Putamen (tissue), 1 donor: ENCODE measurements around the gene UBA3.

Experiments
- DNase-seq: peaks from one replicate; pipeline ENCODE4 v3.0.0-alpha.2; 2016; ENCODE audit warnings: low spot score

Gene UBA3

DNA sequence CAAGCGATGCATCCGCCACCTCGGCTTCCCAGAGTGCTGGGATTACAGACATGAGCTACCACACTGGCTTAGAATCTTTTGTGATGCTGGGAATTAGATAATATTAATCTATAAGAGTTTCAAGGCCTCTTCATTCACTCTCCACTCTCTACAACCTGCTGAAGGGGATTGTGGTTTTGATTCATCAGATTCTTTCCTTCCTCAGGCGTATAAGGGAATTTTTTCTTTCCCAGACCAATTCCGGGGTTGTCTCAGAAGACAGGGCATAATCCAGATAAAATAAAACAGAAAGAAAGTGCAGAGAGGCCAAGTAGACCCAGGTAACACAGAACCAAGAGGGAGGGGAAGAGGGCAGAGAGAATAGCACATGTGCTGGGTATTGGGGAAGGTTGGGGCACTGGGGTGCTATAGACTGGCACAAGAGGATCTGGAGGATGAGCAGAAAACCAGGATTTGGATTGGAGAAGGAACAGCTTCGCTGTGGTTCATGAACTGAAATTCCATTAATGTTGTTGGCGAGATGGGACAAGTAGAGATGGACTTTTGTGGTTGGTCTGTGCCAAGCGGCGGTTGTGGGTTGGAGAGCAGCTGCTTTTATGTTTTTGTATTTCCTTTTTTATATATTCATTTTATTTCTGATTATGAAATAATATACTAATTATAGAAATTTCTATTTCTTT is 17.4 kb upstream of the UBA3 start:
- DNase-seq, result no peak

DNA sequence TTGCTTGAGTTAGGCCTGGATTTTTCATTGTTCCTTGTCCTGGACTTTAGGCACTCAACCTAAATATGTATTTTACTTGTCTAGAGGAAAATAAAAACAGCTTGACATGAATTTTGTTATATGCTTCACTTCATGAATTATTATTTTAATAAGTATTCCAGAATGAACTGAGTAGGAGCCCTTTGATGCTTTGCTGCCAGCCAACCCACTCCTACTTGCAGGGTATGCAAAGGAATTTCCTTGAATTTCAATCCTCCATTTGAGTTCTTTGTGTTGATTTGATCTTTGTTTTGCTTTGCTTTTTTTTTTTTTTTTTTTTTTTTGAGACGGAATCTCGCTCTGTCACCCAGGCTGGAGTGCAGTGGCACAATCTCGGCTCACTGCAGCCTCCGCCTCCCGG is 16.1 kb upstream of the UBA3 start:
- no peak for DNase-seq

DNA sequence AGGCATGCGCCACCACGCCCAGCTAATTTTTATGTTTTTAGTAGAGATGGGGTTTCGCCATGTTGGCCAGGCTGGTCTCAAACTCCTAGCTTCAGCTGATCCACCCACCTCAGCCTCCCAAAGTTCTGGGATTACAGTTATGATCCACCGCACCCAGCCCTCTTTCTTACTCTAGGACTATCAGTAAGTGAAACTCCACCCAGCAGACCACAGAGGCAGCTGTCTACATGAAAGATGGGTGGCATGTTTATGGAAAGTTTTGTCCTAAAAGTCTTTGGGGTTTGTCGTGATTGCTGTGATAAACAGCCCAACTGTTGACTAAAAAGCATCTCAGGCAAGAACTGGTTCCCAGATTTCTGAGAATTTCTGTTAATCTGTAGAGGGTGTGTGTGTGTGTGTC is 15.5 kb upstream of the UBA3 start:
- DNase-seq, result no peak

DNA sequence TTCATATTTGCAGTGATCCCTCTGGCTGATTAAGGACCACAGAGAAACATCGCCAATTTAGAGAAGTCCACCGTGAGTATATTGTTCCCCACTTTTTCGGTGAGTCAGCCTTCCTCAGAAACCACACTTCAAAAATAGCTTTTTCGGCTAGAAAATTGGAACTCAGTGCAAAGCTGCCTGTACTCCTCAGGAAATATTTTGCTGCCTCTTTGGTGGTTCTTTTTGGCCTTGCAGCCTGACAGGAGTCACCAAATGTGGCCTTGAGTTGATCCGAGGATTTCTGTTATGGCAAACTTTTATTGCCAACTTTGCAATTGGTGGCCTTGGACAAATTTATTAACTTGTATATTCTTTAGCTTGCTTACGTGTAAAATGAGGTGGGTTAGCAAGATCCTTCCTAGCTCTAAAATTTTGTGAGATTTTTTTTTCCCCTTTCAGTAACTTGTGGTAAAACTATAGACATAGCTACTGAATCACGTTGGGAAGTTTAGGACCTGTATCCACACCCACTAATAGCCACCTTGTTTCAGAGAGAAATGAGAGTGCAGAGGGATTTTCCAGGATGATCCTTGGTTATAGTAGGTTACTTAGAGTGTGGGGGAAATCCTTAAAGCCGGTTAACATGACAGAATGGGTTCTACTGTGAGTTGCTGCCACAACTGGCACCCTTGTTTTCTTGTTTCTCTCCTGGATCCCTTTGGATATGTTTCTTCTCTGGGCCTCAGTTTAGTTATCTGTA is 14.5 kb upstream of the UBA3 start:
- DNase-seq, result no peak

DNA sequence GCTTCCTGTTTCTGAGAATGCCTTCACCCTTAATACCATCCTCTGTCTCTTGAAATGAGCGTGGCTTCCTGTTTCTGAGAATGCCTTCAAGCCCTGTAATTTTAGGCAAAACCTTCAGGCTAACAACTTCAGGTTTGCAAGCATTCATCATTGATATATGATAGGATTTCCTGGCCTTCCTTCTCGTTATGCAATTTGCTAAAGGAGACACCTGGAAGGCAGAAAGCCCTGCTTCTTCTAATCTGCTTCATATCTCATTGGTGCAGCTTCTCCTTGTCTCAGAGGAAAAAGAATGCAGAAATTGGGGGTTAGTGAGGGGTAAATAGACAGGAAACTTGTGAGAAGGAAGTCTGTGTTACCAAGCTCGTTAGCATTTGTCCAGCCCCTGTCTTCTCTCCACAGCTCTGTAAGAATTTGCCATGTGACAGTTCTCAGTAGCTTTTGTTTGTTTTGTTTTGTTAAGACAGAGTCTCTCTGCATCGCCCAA is 11.9 kb upstream of the UBA3 start:
- peak; percentile 76 for DNase-seq

DNA sequence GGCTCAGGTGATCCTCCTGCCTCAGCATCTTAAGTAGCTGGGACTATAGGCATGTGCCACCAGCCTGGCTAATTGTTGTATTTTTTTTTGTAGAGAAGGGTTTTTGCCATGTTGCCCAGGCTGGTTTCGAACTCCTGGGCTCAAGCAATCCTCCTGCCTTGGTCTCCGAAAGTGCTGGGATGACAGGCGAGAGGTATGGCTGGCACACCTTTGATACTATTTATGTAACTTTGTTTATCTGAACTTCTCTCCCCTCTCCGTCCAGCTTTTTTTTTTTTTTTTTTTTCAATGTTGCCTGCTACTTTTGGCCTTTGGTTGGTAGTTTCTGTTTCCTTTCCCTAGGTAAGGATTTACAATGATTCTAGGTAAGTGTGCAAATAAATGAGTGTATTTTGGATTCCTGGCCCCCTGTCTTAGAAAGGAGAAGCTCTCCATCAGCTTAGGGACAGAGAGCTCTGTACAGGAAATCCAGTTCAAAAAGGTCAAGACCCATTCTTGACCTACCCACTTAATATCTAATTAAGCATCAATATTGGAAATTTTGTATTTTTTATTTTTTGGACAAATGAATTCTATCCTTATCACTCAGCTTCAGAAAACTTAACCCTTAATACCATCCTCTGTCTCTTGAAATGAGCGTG is 11.3 kb upstream of the UBA3 start:
- DNase-seq, result no peak

DNA sequence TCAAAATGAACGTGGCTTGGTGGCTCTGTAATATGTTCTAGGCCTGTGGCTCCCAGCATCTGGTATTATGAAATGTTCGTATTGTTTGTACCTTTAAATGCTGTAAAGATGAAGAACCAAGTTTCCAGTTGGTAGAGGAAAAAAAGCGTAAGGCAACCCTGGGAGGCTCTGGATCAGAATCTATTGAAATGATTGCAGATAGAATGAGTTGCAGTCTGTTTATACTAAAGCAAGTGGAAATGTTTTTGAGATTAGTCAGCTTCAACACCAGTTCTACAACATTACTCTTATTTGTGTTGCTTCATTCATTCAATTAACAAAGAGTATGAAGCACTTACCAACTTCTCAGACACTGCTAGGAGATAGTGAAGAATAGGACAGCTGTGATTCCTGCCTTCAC is 9.9 kb upstream of the UBA3 start:
- no peak for DNase-seq

DNA sequence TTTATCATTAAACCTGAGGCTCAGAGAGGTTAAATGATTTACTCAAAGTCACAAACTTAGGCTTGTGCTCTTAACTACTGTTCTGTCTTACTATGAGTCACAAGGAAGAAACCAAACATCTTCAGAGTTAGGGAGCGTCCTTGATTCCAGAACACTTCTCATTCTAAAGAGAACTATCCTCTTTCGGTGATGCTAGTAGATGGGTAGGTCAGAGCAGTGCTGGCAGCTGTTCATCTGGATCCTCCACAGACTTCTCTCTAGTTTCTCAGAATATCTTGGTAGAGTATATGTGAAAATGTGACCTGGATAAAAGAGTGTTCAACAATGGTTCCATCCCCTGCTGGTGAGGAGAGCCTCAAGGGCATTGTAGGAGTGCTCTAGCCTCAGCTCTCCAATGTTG is 7.9 kb upstream of the UBA3 start:
- DNase-seq, result no peak

DNA sequence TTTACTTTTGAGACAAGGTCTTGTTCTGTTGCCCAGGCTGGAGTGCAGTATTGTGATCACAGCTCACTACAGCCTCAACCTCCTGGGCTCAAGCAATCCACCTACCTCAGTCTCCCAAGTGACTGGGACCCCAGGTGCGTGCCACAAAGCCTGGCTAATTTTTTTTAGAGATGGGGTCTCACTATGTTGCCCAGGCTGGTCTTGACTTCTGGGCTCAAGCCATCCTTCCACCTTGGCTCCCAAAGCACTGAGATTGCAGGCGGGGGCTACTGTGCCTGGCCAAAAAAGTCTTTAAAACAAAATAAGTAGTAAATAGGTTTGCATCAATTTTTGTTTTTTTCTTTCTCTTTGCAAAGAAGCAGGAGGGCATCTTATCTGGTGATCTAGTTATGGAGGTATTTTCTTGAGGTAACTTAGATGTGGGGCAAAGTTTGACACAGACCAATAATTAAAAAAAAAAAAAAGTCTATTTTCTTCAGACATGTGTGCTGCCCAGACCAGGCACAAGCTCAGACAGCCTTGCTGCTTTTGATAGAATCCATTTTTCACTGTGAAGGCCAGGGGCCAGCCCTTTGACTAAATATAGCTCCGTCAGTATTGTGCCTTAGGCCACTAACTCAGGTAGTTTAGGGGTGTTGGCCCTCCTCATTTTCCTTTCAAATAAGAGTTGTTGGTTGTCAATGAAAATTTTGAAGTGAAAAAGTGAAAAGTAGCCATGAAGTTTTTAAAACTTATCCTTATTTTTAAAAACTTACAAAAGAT is 7.0 kb upstream of the UBA3 start:
- DNase-seq, result no peak

DNA sequence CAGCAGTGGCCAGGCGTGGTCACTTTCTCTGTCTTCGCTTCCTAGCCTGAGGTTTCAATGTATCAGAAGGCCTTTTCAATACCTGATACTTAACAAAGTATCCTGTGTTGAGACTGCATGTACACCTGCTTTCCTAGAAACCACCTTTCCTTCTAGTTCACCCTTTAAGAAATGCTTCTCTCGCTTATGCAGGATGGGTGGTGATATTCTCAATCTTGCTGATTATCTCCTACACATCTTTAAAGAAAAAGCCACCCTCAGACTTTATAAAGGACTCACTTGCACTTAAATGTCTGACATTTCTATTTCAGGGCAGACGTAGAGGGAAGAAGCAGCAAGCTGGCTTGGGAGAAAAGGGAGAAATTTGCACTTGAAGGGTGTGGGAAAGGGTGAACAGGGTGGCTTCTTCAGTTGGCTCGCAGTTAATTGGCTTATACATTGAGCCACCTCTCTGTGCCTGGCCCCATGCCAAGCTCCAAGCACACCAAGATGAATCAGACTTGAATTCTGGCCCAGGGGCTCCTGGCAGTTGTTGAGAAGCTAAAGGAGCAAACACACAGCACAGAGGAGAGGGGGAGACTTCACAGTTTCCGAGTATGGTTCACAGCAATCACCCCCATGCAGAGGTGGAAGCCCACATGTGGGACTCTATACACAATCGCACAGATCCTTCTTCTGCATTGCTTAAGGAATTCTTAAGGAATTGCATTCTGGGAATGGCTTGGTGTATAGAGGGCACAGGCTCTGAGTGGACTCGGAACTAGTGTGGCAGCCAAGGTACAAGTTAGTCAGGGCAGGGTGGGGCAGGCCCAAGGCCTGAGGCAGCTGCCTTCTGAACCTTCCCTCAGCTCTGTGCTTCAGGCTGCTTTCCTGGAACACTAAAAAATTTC is 5.9 kb upstream of the UBA3 start:
- DNase-seq, result peak; percentile 83

DNA sequence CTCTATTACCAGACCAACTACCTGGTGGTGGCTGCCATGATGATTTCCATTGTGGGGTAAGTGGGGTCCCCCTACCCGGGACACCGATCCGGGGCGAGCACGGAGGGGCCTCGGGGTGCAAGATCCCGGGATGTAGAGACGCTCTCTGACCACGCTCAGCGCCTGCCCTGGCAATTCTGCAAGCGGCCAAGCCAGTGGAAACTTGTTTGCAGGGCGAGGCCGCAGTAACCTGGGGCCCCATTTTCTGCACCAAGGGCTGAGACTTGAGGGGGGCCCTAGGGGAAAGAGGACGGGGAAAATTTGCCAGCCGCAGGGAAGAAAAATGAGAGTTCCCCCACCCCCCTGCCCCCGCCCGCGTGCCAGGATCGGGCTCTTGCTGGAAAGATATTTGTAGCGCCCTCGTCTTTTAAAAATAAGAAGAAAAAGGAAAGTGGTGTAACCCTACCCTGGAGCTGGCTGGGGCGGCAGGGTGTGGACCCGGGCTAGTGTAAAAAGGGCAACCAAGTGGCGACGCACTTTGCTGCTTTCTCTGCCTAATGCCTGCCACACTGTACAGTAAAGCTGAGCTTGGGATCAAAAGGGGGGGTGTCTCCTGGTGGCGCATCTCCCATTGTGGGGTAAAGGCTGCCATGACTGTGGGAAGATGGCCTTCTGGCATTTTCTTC is 5.1 kb upstream of the UBA3 start:
- DNase-seq, result peak; percentile 72

DNA sequence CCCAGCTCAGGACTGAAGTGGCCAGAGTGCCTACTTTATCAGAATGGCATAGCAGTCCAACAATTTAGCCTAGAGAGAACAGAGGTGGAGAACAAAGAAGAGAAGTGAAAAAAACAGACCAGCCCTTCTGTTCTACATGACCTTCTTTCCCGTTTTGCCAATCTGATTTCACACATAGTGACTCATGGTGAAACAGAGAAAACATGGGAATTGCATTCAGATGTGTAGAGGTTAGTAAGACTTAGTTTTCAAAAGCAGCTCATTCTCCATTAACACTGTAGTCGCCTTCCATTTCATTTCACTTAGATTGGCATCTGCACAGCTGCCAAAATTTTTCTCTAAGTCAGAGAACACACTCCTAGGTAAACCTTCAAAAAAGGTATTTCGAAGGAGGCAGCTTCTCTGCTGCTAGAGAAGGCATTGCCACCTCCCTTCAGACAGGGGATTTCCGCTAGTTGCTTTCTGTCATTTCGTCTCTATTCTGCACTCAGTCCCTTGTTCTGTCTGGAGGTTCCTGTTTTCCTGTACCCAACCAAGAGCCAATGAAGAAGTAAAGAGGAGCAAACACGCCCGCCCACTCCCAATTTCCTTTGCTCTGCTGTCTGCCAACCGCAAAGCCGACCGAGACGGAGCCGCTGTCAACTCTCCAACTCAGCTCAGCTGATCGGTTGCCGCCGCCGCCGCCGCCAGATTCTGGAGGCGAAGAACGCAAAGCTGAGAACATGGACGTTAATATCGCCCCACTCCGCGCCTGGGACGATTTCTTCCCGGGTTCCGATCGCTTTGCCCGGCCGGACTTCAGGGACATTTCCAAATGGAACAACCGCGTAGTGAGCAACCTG is 4.4 kb upstream of the UBA3 start, which contains the start of gene ARL6IP5:
Gene ARL6IP5 (plus strand): TSS at position 612 of the 842 bp plus-strand sequence. CDS start 111 bp downstream, at position 723.
- DNase-seq, result peak; percentile 95

DNA sequence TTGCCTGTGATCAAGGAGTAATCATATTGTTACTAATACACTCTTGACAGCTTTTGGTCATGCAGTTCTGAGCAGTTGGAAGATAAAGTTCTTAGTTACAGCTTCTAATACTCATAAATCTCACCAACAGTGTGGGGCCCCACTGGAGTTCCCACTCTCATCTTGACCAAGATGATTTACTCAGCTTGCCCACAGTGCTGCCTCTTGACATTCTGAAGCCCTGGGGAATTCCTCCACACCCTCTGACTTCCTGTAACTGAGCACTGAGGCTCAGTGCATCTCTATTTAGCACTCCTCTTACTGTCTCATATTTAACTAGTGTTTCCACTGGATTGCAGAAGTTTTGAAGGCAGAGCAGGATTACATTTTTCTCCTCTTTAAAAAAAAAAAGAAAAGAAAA is 2.6 kb upstream of the UBA3 start:
- DNase-seq, result no peak

DNA sequence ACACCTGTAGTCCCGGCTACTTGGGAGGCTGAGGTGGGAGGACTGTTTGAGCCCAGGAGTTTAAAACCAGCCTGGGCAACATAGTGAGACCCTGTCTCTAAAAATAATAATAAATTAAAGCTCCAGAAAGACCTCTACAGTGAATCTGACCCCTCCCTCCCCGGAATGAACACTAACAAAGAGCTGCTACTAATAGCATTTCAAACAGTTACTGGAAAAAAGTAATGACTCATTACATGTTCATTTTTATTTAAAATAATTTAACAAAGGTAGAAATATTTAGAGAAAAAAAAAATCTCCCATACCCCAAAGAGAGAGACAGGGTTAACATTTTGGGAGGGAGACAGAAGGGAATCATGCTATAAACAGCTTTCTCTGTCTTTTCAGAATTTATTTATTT is 2.2 kb upstream of the UBA3 start:
- no peak for DNase-seq

DNA sequence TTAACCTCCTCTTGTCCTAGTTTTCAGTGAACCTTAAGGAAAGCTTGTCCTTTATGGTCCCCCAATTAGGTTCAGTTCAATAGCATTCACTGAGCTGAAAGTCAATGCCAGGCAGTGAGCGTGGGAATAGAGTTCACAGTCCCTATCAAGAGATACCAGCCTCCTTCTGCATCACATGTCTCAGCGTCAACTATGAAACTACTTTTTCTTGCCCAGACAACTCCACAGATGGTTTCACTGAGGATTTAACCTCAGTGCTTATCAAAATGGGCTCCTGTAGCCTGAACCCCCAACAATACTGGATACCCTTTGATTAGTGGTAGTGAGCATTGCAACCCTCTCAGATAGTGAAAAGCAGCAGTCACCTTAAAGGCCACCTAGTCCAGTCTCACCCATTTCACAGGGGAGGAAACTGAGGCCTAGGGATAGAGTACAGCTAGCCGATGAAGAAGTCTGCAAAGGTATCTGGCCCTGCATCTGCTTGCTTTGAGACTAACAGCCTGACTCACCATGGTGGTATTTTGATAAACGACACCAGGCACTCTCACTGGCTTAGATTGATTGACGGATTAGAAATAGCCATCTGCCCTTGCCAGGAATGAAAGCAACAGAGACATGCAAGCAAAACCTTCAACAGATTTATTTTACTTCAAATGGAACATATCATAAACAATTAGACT is 1.6 kb upstream of the UBA3 start:
- DNase-seq, result no peak

DNA sequence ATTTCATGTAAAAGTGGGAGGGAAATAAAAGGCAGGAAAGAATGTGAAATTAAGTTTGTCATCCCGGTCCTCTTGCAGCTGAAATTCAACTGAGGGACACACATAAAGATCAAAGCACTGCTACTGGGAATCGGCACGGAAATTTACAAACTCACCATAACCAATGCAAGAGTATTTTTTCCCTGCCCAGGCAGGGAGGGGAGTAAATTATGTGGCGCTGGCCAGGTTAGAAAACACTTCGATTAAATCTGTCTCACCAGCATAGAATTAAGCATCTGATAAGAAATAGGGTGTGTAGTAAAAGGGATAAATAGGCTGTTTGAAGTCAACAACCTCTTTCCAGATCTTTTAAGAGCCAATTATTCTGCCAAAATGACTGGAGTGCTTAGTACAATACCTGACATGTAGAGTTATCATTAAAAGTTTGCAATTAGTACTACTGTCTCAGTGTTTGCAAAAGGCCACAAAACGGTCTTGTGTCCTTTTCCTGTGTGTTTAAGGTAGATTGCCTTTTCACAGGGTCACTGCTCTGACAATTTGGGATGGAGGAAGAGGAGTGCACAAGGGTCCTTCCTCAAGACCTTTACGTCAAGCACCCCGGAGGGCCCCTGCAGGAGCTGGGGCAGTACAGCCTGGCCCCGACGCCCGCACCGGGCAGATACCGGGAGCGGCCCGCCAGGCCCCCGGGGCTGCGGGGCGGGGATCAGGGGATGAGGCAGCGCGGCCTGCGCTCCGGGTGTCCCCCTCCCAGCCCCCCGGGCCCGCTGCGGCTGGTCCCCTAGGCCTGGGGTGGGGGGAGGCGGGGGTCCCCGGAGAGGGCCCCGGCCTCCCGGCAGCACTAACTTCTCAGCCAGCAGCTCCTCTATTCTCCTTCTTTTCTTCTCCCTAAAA is 651 bp downstream of the UBA3 start:
- no peak for DNase-seq

DNA sequence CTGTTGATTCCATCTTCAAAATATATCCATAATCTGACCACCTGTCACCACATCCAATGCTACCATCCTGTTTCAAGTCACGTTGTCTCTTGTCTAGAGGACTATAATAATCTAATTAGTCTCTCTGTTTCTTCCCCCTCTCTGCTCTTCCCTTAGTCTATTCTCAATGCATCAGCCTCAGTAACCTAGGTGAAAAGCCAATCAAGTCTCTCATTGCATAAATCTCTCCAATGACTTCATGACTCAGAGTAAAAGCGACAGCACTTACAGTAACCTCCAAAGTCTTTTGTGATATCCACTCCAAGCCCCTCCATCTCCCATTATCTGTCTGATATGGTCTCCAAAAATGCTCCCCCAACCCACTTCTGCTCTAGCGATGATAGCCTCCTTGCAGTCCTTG is 7.2 kb downstream of the UBA3 start:
- no peak for DNase-seq

DNA sequence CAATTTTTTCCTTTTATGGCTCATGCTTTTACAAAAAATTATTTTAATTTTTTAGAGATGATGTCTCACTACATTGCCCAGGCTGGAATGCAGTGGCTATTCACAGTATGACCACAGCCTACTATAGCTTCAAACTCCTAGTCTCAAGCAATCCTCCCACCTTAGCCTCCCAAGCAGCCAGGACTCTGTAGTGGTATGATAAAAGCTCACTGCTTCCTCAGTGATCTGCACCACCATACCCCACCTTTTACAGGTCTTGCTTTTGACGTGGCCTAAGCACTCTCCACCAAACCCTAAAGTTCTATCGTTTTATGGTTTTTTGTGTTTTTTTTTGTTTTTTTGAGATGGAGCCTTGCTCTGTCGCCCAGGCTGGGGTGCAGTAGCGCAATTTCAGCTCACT is 14.0 kb downstream of the UBA3 start:
- no peak for DNase-seq
